HFF-Myc (cell line): ENCODE results near the gene SLC7A5.
"Not testable (repeated sequence)": the region's sequence is repeated elsewhere in the genome, so short reads cannot be mapped to it uniquely, and the experiment has no call there.

Source experiments
- DNase-seq: peaks from one replicate; pipeline ENCODE4 v3.0.0-alpha.2; 2011; ENCODE audit warnings: low read depth; ENCODE audit errors: extremely low read depth
- H3K4me3 ChIP-seq: replicated peaks from 2 replicates; pipeline ENCODE4 v1.5.1; 2011; ENCODE audit warnings: low read depth, mild to moderate bottlenecking, control low read depth, low read length
- TF ChIP-seq, protein P1 (sequence below): IDR thresholded peaks from 2 replicates; pipeline ENCODE4 v1.5.1; 2012; ENCODE audit warnings: mild to moderate bottlenecking, low read depth, low read length, control low read depth; ENCODE audit errors: missing control alignments

Gene SLC7A5

DNA sequence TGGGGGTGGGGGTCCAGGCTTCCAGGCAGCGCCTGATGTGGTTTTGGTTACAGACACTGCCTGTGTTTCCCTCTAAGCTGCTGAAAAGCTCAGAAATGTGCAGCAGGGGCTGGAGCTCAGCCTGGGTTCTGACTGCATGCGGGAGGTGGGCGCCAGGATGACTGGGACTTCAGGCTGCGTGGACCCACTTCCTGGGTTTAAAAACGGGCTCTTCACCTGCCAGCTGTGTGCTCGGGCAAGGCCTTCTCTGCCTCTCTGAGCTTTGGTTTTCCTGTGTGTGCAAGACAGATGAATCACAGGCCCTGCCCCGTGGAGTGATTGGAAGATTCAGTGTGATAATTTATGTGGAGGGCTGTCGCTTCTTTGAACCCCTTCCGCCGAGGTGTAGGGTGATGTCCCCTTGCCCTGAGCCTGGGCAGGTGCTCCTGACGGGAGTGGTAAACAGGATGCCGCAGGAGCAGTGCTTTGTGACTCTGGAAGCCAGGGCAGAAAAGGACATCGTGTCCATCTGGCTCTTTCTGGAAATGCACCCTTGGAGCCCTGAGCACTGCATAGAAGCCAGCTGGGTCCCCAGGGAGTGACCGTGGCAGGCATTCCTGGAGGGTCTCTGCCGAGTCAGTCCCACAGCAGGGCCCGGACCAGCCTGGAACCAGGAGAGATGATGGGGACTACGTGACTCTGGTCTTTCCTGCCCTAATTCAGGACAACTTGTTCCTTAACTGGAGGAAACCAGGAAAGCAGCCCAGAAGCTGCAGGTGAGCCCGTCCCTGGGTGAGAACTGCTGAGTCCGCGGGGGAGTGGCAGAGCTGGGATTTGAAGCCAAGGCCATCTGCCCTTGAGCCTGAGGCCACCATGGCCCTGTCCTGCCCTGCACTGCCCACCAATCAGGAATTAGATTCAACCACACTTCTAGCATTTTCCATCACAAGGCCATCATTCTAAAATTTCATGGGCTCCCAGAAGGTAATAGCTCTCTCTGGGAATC lies 28.5 kb upstream of the SLC7A5 start:
- TF ChIP-seq, protein P1, sequence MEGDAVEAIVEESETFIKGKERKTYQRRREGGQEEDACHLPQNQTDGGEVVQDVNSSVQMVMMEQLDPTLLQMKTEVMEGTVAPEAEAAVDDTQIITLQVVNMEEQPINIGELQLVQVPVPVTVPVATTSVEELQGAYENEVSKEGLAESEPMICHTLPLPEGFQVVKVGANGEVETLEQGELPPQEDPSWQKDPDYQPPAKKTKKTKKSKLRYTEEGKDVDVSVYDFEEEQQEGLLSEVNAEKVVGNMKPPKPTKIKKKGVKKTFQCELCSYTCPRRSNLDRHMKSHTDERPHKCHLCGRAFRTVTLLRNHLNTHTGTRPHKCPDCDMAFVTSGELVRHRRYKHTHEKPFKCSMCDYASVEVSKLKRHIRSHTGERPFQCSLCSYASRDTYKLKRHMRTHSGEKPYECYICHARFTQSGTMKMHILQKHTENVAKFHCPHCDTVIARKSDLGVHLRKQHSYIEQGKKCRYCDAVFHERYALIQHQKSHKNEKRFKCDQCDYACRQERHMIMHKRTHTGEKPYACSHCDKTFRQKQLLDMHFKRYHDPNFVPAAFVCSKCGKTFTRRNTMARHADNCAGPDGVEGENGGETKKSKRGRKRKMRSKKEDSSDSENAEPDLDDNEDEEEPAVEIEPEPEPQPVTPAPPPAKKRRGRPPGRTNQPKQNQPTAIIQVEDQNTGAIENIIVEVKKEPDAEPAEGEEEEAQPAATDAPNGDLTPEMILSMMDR: no peak
- DNase-seq: no peak
- no peak overlapping the region for H3K4me3 ChIP-seq

DNA sequence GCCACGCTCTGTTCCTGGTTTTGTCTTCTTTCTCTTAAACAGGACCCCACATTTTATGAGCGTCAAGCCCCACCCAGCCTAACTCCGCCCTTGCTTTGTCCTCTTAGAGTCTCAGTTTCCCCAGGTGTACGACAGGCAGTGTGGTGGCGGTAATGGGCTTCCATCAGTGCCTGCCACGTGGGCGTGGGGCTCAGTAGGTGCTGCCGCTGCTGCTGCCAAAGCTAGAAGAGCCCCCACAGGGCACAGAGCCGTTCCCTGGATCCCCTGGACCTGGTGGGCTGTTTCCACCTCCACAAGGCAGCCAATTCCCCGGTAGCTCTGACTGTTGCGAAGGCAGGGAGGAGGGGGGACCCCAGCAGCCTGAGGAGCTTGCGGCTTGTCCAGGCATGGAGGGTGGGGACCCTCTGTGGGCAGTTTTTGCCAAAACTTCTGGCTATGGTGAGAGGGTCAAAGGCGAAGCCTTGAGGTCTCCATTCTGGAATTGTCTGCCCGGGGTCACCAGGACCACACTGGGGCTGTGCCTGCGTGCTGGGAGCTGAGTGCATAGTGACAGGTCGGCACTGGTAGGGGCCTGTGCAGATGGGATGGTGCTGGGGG lies 27.7 kb upstream of the SLC7A5 start:
- DNase-seq, H3K4me3 ChIP-seq: not testable (repeated sequence)

GRCh38 chr16:87896176-87896890 lies 27.0 kb upstream of the SLC7A5 start:
- DNase-seq, H3K4me3 ChIP-seq: not testable (repeated sequence)

- TF ChIP-seq, protein P1: no peak
- DNase-seq: no peak
- H3K4me3 ChIP-seq: no peak overlapping the region
Observed at GRCh38 chr16:87895641-87896141, 26.4 kb upstream of the SLC7A5 start.

- H3K4me3 ChIP-seq, DNase-seq: not testable (repeated sequence)
Observed at GRCh38 chr16:87894005-87894404, 24.7 kb upstream of the SLC7A5 start.

- no peak overlapping the region for H3K4me3 ChIP-seq
- TF ChIP-seq, protein P1: no peak
- no peak for DNase-seq
Observed at GRCh38 chr16:87891764-87892163, 22.5 kb upstream of the SLC7A5 start.

DNA sequence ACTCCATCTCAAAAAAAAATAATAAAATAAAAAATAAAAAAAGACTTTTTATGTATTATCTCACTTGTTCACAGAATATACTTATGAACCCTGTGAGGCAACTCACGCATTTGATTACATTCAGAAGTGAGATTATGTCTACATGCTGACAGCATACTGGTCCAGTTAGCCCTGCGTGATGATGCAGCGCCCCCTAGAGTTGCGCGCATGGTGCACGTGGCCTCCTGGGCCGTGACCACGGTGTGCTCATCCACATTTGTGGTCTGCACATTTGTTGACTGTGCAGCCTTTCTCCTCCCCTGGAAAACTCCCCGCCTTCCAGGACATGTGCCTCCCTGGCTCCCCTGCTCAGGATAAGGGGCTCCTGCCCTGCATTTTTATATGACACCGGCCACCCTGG lies 20.5 kb upstream of the SLC7A5 start:
- H3K4me3 ChIP-seq, DNase-seq: not testable (repeated sequence)

DNA sequence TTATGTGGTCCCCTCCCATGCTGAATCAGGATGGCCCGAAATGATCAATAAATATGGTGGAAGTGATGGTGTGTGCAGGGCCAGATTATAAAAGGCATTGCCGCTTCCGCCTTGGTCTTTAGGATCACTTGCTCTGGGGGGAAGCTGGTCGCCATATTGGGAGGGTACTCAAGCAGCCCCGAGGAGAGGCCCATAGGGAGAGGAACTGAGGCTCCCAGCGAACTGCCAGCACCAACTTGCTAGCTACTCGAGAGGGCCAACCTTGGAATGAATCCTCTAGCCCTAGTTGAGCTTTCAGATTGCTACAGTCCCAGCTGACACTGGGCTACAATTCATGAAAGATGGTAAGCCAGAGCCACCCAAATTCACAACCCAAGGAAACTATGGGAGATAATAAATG lies 19.0 kb upstream of the SLC7A5 start:
- H3K4me3 ChIP-seq, DNase-seq: not testable (repeated sequence)

- H3K4me3 ChIP-seq, DNase-seq: not testable (repeated sequence)
Observed at GRCh38 chr16:87887931-87888330, 18.6 kb upstream of the SLC7A5 start.

DNA sequence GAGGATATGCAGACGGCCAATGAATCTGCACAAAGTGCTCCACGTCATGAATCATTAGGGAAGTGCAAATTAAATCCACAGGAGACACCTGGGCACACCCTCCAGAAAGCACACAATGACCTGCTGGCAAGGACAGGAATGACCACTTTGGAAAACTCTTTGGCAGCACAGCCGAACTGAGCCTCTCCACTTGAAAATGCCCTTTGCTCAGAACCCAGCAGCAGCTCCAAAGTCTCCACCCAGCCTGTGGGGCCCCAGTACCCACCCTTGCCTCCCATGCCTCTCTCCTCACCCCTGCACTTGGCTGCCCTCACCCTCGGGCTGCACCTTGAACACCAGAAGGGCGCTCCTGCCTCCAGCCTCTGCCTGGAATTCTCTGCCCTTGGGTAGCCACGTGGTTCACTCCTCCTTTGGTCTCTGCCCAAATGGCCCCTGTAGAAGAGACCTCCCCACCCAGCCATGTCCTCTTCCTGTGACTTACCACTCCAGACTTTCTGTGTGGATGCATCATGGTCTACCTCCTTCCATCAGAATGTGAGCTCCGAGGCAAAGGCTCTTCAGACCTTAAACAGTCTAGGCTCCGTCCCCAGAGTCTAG lies 16.2 kb upstream of the SLC7A5 start:
- not testable (repeated sequence) for H3K4me3 ChIP-seq, DNase-seq
